GM06990 (cell line): Measurements from ENCODE around the gene AHNAK2.
"Not testable (repeated sequence)": the region's sequence is repeated elsewhere in the genome, so short reads cannot be mapped to it uniquely, and the experiment has no call there.

Experiments used
- DNase-seq: peaks from one replicate; pipeline ENCODE4 v3.0.0-alpha.2; 2011; ENCODE audit not compliant: insufficient read length; ENCODE audit errors: extremely low read depth
- H3K27me3 ChIP-seq: replicated peaks from 2 replicates; pipeline ENCODE4 v1.6.0; 2011; ENCODE audit warnings: low read length; ENCODE audit not compliant: control insufficient read depth, insufficient read depth
- H3K36me3 ChIP-seq: 2 replicates; pipeline ENCODE4 v1.5.1; 2011; ENCODE audit warnings: low read length; ENCODE audit not compliant: control insufficient read depth, insufficient read depth
- H3K4me3 ChIP-seq: replicated peaks from 2 replicates; pipeline ENCODE4 v1.5.1; 2011; ENCODE audit warnings: low read depth, mild to moderate bottlenecking, control low read depth, low read length
- CTCF ChIP-seq: IDR thresholded peaks from 2 replicates; pipeline ENCODE4 v1.5.1; 2011; ENCODE audit warnings: low read length, control low read depth, mild to moderate bottlenecking, inconsistent platforms; ENCODE audit not compliant: insufficient read depth, poor library complexity, severe bottlenecking

The AHNAK2 gene

DNA sequence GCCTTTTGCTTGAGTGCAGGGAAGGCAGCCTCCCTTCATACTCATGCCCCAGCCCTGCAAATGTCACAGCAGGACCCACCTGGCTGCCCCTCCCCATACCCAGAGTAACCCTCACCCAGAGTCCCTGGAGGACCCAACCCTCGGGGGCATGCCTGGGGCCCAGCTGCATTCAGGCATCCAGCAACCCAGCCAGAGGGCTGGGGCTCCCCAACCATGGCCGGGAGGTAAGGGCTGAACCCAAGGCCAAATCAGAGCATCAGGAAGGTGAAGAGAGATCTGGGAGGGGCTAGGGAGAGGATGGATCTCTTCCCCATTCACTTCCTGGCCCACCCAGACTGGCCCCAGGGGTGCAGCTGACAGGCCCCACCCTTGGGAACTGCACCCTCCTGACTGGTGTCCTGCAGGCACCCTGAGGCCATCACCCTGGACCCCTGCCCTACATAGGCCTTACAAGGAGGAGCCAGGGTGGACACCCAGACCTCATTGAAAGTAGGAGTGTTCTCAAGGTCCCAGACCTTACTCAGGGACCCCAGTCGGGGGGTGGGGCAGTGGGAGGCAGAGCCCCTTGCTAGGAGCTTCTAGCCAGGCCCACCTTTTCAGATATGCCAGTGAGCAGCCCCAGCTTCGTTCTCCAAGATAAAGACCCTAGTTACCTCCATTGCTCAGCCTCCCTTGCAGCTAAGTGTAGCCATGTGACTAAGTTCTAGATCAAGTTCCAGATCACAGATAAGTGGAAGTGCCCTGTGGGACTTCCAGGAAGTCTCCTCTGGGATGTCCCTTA lies 54.3 kb downstream of the AHNAK2 start:
- no peak for TF ChIP-seq CTCF
- no peak overlapping the region for H3K4me3 ChIP-seq

GRCh38 chr14:104919993-104920315 lies 58.2 kb downstream of the AHNAK2 start:
- no peaks in the 10 kb centered on the region for H3K36me3 ChIP-seq
- H3K4me3 ChIP-seq: no peak overlapping the region
- no peak for TF ChIP-seq CTCF
- no peaks in the 10 kb centered on the region for H3K27me3 ChIP-seq
- DNase-seq: no peak

More for the DNA sequence above, 54.3 kb downstream of the AHNAK2 start:
- Histone ChIP-seq H3K36me3 (no peaks in the 10 kb centered on the region), H3K27me3 (no peaks in the 10 kb centered on the region)
- no peak for DNase-seq

DNA sequence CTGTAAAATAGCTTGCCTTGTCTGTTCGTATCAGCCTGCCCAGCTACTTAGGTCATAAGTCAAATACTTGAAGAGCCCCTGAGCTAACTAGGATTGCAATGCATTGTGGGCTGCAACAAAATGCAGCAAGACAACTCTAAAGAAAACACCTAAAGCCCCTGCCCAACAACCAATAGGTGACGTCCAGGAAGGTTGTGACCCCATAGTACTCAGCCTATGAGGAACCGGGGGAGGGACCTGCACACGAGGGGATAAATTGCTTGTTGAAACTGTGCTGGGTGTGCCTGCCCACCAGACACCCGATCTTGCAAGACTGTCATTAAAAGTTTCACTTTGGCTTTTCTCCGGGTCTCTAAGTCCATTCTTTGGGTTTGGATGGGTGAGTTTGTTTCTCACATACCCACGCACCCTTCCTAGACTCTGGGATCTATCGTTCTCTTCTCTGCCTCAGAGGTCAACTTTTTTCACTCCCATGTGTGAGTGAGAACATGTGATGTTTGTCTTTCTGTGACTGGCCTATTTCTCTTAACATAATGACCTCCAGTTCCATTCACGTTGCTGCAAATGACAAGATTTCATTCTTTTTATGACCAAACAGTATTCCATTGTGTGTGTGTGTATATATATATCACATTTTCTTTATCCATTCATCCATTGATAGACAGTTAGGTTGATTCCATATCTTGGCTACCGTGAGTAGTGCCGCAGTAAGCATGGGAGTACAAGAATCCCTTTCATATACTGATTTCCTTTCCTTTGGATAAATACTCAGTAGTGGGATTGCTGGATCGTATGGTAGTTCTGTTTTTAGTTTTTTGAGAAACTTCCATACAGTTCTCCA lies 58.8 kb downstream of the AHNAK2 start:
- not testable (repeated sequence) for H3K4me3 ChIP-seq, H3K27me3 ChIP-seq, H3K36me3 ChIP-seq, DNase-seq

GRCh38 chr14:104917993-104918392 lies 60.2 kb downstream of the AHNAK2 start:
- Histone ChIP-seq H3K4me3 (no peak overlapping the region), H3K27me3 (no peaks in the 10 kb centered on the region), H3K36me3 (no peaks in the 10 kb centered on the region)
- DNase-seq: no peak
- TF ChIP-seq CTCF: no peak

DNA sequence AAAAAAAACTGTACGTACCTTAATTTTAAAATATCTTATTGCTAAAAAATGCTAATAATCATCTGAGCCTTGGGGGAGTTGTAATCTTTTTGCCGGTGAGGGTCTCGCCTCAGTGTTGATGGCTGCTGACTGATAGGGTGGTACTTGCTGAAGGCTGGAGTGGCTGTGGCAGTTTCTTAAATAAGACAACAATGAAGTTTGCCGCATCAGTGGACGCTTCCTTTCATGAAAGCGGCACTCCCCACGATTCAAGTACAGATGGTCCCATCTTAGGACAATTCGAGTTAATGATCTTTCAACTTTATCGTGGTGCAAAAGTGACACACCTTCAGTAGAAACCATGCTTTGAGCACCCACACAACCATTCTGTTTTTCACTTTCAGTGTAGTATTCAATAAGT lies 61.1 kb downstream of the AHNAK2 start:
- H3K4me3 ChIP-seq: no peak overlapping the region
- no peak for DNase-seq
- H3K36me3 ChIP-seq: no peaks in the 10 kb centered on the region
- no peak for TF ChIP-seq CTCF
- H3K27me3 ChIP-seq: no peaks in the 10 kb centered on the region

- Histone ChIP-seq H3K4me3 (no peak overlapping the region), H3K36me3 (no peaks in the 10 kb centered on the region), H3K27me3 (no peaks in the 10 kb centered on the region)
- TF ChIP-seq CTCF: no peak
- no peak for DNase-seq
Observed at GRCh38 chr14:104913435-104913834, 64.7 kb downstream of the AHNAK2 start.
